ENCODE results near the gene FOXO6.

Gene FOXO6

DNA sequence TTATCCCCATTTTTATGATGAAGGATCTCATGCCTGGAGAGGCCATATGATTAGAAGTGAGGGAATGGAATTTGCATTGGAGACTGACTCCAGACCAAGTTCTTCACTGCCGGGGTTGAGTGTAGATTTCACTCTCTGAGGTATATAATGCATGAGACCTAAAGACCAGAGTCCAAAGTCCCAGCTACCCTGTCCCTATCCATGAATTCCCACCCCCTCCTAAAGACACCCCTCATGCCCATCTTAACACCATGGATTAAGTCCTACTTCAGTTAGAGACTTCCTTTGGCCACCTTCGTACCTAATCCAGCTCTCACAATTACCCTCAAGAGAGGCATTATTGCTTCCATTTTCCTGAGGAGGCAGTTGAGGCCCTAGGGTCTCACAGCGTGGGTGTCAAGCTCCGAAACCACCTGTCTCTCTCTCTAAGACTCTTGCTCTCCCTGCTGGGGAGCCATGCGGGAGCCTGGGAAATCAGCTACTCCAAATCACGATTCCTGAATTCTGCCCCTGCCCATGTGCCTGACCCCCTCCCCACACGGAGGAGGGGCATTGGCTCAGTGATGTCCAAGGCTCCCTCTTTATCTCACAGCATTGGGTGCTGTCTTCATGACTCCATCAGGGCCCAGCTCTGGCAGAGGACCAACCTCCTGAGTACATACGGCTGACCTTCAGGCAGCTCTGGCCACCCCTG, 11.7 kb upstream of the FOXO6 start:
- no peak for DNase-seq (ENCODE audit: extremely low read depth in 1 of 2, low read depth in 1 of 2)

DNA sequence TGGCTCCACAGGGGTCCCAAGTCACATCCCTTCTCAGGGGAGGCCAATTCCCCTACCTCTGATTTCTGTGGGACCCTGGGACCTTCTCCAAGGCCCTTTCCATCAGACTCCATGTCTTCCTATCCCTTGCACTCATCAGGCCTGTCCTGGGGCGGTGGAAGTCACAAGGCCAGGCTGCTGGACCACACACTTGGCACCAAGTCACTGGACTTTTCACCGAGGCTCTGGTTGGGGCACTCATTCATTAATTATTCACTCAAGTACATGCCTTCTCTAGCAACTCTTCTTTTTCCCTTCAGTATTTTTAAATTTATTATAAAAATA, 11.2 kb upstream of the FOXO6 start:
- DNase-seq (ENCODE audit: extremely low read depth in 1 of 2, low read depth in 1 of 2): no peak

DNA sequence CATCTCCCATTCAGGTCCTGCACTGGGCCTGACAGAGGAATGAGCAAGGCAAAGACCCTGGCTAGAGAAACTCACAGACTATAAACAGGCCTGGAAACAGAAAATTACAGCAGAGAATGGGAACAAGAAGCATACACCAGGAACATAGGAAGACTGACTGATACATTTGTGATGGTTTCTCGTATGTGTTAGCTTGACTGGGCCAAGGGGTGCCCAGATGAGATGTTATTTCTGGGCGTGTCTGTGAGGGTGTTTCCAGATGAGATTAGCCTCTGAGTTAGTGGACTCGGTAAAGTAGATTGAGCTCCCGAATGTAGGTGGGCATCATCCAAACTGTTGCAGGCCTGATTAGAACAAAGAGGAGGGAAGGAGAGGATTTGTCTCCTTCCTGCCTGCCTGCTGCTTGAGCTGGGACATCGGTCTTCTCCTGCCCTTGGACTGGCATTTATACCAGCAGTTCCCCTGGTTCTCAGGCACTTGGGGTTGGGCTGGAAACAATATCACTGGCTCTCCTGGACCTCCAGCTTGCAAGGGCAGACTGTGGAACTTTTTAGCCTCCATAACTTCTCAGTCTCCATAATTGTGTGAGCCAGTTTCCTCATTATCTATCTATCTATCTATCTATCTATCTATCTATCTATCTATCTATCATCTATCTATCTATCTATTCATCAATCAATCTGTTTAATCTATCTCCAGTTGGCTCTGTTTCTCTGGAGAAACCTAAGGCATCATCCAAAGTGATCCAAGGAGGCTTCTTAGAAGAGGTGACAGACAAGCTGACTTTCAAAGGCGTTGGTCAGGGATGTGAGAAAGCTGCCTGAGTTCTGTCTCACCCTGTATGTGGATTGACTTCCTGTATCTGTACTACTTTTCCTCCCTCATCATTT, 9.7 kb upstream of the FOXO6 start:
- no peak for DNase-seq (ENCODE audit: extremely low read depth in 1 of 2, low read depth in 1 of 2)

DNA sequence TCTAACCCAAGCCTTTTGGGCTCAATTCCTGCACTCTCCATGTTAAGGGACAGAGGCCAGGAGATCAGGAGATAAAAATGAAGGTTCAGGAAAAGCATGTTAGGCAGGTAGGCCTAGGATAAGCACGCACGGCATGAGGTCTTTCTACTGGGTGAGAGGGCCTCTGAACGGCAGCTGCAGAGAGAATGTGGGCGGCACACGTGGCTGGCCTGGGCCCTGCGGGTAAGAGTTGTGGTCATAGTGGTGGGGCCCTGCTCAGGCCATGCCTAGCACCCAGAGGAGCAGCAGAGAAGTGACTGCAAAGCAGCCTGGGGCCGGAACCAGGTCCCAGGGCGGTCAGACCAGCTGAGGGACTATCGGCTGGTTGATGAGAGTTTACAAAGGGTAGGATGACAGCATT, 7.5 kb upstream of the FOXO6 start:
- no peak for DNase-seq (ENCODE audit: extremely low read depth in 1 of 2, low read depth in 1 of 2)

DNA sequence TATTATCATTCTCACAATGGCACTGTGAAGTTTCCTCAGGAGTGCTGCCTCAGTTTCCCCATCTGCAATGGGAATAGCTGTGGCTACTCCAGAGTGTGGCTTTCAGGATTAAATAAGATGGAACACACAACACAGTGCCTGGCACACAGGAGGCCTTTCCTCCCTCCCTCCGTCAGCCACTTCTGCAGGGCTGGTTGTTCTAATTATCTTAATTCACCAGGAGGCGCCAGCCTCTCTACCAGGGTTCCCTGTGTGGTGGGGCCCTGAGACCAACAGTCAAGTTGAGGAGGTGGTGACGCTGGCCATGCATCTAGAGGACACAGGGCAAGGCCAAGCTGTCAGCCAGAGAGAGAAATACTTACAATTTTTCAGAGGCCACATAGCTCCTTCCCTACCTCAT, 6.3 kb upstream of the FOXO6 start:
- DNase-seq (ENCODE audit: extremely low read depth in 1 of 2, low read depth in 1 of 2): no peak

DNA sequence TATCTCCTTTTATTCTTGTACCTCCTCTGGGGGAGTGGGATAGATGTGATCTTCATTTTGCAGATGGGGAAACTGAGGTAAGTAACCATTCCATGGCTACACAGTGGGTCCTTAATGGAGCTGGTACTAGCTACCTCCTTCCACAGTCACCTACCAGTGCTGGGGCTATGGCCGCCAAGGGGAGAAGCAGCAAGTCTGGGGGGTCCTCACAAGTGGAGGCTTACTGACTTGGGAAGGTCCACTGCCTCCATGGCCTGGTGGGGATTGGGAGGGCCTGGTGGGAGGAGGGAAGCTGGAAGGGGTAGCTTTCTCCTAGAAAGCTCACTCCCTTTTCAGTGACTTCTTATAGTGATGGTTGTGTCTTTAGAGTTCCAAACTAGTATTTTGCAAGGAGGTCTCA, 5.9 kb upstream of the FOXO6 start:
- DNase-seq (ENCODE audit: extremely low read depth in 1 of 2, low read depth in 1 of 2): no peak

DNA sequence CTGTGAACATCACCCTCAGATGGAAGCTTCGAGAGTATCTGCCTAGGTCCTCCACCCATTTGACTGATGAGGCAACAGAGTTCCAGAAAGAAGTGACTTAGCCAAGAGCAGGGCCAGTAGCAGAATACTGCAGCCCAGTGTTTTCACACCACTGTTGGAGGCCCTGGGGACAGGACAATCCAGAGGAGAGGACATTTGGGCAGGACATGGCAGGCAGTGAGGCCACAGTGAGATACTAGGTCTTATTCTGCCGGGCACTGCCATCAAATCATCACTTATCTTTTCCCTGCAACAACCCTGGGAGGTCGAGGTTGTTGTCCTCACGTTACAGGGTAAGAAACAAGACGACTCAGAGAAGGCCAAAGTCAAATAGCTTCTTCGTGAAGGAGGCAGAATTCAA, 5.5 kb upstream of the FOXO6 start:
- no peak for DNase-seq (ENCODE audit: extremely low read depth in 1 of 2, low read depth in 1 of 2)

DNA sequence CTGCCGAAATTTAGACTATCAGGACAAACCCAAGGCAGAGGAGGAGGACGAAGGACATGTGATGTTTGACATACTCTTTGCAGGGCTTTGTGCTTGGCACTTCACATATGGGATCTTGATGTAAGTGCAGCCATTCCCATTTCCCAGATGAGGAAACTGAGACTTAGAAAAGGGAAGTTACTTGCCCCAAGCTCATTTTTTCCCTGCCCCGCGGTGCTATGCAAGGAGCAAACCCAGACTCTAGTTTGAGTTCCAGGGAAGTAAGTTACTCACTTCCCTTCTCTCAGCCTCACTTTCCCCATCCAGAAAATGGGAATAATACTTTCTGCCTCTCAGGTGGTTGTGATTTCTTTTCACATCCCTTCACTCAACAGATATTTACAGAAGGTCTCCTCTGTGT, 4.5 kb upstream of the FOXO6 start:
- DNase-seq (ENCODE audit: extremely low read depth in 1 of 2, low read depth in 1 of 2): no peak

DNA sequence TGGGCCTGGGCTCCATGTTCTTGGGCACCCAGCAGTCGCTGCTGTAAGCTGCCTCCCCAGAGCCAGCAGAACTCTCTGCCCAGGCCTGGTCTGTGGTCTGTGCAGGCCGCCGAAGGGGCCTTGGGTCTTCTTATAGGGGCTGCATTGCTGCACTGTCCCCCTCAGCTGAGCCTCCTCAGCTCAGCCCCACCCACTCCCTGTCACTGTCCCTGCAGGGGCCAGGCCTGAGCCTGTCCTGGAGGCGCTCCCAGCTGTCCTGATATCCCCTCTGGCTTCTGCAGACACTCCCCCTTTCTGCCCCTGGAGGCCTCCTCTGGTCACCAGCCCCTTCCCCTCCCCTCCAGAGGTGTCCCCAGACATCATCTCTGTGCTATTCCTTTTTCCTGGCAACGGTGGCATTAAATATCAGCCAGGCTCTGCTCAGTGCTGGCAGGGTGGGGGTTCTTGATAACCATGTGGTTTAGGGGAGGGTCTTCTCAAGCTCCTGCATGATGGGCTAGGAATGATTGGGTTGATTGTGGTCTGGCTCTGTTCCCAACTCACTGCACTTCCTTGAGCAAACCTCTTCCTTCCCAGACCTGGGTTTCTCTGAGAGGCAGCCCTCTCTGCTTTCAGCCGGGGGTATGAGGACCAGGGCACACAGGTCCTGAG, 3.7 kb upstream of the FOXO6 start:
- DNase-seq (ENCODE audit: extremely low read depth in 1 of 2, low read depth in 1 of 2): no peak

DNA sequence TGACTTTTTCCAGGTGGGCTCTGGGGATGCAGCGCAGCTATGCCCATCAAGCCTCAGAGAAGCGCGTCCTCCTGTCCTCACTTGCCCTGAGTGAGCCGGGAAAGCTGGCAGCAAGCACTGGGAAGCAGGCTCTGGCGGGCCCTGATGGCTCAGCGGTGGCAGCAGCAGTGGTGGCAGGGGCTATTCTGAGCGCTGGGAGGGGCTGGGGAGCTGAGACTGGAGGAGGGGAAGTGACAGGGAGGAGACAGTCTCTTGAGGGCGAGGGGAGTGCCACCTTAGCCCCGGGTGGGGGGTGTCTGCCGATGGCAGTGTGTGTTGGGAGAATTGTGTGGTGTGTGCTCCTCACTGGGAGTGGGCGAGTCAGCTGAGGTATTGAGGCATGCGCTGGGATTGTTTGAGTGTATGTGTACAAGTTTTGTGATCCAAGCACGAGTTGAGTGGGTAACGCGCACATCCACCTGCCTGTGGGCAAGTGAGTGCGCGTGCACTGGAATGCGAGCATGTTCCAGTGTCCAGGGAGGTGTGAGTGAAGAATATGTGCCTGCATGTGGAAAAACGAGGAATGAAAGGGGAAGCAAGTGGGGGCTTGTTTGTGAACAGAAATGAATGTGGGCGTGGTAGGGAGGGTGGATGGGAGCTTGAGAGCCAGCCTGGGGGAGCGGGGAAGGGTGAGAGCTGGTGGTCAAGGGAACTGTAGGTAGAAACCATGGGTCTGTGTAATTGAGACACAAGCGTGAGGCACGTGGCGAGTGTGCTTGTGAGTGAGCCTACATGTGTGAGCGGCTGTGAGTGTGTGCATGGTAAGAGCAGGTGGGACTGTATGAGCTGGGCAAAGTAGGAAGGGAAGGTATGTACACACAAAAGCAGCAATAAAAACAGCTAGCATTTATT, 2.9 kb upstream of the FOXO6 start:
- DNase-seq (ENCODE audit: extremely low read depth in 1 of 2, low read depth in 1 of 2): no peak

DNA sequence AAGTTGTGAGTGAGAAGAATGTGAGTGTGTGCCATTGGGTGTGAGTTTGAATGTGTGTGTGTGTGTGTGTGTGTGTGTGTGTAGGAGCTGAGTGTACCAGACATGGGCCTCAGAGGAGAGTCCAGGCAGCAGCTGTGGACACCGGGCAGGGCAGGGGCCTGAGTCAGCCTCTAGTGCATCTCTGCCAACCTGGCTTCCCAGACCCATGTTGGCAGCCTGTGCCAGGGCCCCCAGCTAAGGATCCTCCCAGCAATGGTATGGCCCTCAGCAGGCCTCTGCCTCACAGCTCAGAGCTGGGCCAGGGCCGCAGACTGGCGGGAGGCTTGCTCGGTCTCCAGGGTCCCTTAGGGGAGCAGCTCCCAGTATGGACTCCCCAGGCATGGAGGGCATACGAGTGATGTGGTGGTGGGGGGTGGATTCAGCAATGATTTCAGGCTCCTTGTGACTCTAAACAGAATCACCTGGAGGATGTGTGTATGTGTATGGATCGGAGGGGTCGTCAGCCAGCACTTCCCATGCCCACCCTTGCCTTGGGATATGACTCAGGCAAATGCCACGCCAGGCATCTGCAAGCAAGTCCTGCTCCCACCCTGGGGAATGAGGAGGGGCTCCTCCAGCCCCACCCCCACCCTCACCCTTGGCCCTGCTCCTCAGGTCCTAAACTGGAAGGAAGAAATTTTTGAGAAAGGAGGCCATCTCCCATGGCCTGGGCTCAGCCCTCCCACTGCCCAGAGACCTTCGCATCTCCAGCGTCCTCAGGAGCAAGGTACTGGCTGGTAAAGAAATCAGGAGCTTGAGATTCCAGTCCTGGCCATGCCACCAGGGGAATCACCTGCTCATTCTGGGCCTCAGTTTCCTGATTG, 1.8 kb upstream of the FOXO6 start:
- DNase-seq (ENCODE audit: extremely low read depth in 1 of 2, low read depth in 1 of 2): no peak

DNA sequence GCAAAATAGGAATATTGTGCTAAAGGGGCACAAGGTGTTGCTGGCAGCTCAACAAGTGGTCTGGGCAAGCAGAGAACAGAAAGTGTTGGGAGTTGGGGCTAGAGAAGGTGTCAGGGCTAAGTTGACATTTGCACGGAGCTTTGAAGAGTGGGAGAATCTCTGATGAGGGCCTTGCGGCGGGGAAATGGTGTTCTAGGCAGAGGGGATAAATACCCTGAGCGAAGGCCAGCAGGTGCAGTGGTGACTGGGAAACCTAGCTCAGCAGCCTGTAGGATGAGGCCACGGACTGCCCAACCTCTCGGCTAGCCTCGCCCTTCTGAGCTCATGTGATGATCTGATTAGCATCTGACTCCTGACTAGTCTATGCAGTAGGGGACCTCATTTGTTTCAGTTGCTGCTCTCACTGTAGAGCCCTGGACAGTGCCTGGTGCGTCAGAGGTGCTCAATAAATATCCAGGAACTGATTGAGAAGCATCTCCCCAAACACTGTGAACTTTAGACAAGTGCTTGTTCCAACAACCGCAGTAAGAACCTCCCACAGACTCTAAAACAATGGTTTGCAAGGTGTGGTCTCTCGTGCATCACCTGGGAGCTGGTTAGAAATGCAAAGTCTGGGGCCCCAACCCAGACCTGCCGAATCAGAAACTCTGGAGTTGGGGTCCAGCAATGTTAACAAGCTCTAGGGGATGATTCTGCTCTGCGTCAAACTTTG, 1.0 kb upstream of the FOXO6 start:
- DNase-seq (ENCODE audit: extremely low read depth in 1 of 2, low read depth in 1 of 2): no peak

DNA sequence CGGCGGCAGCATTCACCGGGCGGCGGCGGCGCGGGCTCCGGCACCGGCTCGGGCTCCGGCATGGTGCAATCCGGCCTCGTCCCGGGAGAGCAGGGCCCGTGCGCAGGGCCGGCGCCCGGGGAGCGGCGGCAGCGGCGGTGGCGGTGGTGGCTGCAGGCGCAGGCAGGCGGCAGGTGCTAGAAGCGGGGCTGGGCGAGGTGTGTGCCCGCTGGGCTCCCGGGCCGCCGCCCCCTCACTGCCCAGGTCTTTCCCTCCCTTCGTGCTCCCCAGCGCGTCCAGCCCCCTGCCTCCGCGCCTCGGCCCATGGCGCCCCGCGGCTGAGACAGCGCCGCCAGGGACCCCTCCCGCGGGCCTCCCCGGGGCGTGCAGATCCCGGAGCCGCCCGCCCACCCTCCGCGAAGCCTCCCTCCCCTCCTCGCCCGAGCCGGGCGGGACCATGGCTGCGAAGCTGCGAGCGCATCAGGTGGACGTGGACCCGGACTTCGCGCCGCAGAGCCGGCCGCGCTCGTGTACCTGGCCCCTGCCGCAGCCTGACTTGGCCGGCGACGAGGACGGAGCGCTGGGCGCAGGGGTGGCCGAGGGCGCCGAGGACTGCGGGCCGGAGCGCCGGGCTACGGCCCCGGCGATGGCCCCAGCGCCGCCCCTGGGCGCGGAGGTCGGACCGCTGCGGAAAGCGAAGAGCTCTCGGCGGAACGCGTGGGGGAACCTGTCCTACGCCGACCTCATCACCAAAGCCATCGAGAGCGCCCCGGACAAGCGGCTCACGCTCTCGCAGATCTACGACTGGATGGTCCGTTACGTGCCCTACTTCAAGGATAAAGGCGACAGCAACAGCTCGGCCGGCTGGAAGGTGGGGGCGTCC, 492 bp downstream of the FOXO6 start:
- no peak for DNase-seq (ENCODE audit: extremely low read depth in 1 of 2, low read depth in 1 of 2)

DNA sequence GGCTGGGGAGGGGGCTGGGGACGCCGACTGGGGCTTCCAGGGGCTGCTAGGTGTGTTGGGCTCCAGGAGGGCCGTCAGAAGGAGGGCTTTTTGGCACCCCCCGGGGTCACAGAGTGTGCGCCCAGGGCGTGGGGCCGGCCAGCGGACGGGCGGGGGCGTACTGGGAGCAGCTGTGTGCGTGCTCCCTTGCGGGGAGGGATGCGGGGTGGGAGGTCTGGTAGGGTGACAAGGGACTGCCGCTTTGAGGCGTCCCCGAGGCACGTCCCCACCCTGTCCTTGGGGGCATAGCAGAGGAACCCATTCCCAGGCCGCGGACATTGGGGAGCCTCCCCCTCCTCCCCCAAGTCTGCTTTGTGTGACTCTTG, 1.1 kb downstream of the FOXO6 start:
- no peak for DNase-seq (ENCODE audit: extremely low read depth in 1 of 2, low read depth in 1 of 2)

DNA sequence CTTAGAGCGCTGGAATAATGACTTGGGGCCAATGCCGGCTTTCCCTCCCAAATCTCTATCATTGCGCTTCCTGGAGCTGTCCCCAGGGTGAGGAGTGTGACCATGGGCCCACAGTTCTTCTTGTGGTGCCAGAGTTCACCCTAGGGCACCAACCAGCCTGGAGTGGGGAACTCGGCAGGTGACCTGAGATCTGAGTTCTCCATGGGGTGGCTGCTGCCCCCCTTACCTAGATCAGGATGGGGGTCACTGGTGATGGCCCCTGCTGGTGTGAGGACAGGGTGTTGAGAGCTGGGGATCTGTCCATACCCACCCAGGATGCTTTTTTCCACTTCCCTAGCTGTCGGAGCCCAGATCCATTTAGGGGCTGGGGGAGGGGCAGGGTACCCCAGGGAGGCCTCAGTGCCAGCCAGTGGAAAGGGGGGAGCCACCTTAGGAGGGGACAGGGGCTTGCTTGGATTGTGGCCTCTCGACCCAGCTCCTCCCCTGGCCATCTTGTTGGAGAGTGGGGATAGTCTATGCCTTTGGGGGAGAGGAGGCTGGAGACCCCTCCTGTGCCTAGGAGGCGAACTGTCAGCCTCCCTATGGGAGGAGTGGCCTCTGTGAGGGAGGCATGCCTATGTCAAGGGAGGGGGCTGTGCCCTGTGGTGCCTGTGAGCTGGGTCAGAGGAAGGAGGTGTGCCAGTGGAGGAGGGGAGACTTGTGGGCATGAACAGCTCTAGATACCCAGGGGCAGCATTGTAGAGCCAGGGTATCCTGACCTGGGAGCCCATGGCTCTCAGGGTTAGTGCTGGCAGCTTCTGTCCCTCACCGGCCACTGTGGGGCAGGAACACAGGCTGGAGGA, 1.7 kb downstream of the FOXO6 start:
- no peak for DNase-seq (ENCODE audit: extremely low read depth in 1 of 2, low read depth in 1 of 2)

DNA sequence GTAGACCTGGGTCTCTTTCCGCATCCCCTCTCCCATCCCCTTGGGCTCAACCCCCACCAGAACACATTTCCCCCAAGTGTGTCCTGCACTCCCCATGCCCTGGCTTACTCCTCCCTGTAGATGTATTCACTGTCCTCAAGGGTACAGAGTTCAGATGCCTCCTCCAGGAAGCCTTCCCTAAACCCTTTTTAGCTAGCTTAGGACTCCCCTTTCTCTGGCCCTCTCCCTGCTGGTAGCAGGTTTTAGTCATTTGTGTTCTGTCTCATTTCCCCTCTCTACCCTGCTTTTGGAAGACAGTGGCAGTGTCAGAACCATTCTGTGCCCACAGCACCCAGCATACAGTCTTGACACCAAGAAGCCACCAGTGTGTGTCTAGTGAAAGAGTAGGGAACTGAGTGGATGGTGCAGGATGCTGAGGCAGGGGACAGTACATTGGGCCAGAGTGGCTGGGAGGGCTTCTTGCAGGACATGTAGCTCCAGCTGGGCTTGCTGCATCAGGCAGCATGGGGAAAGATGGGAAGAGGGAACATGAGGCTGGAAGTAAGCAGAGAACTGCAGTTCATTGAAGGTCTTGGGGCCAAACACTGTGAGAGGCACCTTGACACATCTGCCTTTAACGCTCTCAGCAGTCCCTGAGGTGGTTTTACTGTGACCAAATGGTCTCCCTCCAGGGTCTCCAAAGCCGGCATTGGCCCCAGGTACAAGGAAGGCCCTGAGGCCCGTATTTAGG, 2.5 kb downstream of the FOXO6 start:
- no peak for DNase-seq (ENCODE audit: extremely low read depth in 1 of 2, low read depth in 1 of 2)
